Cardiac septum (tissue), 1 donor: ENCODE measurements around the gene ZNF829. TPM values are rescaled to one million over a fixed set of nuclear protein-coding genes. Genes with fewer than 3 reads are reported as not detected.
A peak's percentile ranks its signal among the peaks of the same experiment; 100 is the strongest.

Experiments used
- DNase-seq: peaks from one replicate; pipeline ENCODE4 v3.0.0-alpha.2; 2020; ENCODE audit warnings: low spot score
- intact Hi-C: fragments of 100-400 bp; cut with DNase I; formaldehyde crosslinking; loops from one replicate; pipeline ENCODE4 v1.14.0; 2022
- long read RNA-seq: library from polyadenylated mRNA; unstranded; transcript quantifications from one replicate; pipeline ENCODE4 v2.0.0, GENCODE V29; 2021
- total RNA-seq: library from RNA; stranded (reverse); fragmentation: NEBNext Ultra II Directional; extraction: Animal tissue kit (Norgen Biotek cat#: 25700); gene quantifications from one replicate; pipeline ENCODE4 v1.2.1, GENCODE V29; 2021
- donor health status: DM: no; HTN: no; CAD: no.

Gene ZNF829
- 2.8 TPM for total RNA-seq
- long read RNA-seq, partial matches to known transcripts, result 0 of 1 reads
- long read RNA-seq, other reads (novel, unspliced or antisense), result 1 of 1 reads

DNA sequence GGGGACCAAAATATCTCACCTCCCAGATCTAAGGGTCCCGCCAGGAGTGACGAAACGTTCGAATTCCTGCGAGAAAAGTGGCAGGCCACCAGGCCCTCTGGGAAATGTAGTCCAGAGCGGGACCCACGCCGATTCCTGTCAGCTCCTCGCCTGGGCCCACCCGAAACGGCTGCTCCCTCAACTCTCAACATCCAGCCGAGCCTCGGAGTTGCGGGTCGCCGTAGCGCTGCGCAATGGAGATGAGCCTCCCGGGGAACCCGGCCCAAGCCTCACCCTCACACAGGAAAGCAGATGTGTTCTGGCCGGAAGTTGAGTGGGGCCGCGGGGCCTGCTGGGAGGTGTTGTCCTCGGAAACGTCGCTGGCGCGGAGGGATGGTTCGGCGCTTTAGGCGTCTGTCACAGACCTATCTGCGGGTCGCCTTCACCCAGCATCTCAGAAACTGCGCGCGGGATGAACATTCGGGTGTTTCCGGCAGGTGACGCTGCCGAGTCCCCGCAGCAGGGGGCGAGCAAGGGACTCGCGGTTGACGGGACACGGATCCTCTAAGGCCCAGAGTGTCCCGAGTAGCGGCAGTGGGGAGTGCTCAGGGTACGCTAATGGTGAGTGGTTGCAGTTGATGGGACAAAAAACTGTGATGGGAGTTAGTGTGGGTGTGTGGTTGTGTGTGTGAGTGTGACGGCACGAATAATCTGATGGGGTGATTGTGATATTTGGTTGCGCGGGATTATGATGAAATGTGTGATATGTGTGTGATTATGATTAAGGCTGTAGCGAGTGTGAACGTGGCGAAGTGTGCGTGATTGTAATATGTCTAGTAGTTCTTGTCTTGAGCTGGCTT lies at the start of gene ZNF829, which contains the start of gene ZNF568:
TSS of gene ZNF829 (minus strand) at position 300 of the 839 bp plus-strand sequence. CDS start 1,124 bp downstream, outside the sequence.
TSS of gene ZNF568 (plus strand) at position 341 of the 839 bp plus-strand sequence. CDS start 6,439 bp downstream, outside the sequence.
- DNase-seq, result peak; percentile 95
- intact Hi-C loops, result loop anchor here (5.0 kb wide), 1 partner anchor 64 kb away; the partner anchor contains the start of gene ZNF345

DNA sequence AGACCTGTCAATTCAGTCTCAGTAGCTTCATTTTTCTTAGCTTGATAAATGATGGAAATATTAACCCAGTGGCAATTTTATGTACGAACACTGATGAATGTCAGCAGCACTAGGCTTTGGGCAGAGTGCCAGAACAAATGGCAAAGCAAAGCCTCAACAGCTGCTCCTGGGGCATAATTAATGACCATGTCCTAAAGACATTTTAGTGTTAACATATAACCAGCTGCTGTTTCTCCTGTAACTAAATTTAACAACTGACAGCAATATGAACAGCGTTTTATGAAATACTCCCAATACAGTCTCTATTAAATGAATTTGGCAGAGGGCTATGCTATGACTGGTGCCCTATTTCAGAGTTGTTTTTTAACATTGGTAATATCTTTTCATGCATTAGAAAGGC lies 47.2 kb upstream of the ZNF829 start:
- DNase-seq, result no peak
- intact Hi-C loops, result no loop called here

DNA sequence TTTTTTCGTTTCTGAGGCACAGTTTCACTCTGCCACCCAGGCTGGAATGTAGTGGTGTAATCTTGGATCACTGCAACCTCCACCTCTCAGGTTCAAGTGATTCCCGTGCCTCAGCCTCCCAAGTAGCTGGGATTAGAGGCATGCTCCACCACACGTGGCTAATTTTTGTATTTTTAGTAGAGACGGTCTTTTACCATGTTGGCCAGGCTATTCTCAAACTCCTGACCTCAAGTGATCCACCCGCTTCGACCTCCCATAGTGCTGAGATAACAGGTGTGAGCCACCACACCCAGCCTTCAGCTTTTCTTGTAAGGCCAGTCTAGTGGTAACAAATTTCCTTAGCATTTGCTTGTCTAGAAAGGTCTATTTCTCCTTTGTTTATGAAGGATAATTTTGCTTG lies 46.3 kb upstream of the ZNF829 start:
- DNase-seq, result no peak
- intact Hi-C loops, result no loop called here

DNA sequence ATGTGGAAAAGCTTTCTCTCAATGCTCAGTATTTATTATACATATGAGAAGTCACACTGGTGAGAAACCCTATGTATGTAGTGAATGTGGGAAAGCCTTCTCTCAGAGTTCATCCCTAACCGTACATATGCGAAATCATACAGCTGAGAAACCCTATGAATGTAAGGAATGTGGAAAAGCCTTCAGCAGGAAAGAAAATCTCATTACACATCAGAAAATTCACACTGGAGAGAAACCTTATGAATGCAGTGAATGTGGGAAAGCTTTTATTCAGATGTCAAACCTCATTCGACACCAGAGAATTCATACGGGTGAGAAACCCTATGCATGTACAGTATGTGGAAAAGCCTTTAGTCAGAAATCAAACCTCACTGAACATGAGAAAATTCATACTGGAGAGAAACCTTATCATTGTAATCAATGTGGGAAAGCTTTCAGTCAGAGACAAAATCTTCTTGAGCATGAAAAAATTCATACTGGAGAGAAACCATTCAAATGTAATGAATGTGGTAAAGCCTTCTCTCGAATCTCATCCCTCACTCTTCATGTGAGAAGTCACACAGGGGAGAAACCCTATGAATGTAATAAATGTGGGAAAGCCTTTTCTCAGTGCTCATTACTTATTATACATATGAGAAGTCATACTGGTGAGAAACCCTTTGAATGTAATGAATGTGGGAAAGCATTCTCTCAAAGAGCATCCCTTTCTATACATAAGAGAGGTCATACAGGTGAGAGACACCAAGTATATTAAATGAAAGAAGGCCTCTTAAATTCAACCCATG lies 34.4 kb upstream of the ZNF829 start:
- intact Hi-C loops, result no loop called here

DNA sequence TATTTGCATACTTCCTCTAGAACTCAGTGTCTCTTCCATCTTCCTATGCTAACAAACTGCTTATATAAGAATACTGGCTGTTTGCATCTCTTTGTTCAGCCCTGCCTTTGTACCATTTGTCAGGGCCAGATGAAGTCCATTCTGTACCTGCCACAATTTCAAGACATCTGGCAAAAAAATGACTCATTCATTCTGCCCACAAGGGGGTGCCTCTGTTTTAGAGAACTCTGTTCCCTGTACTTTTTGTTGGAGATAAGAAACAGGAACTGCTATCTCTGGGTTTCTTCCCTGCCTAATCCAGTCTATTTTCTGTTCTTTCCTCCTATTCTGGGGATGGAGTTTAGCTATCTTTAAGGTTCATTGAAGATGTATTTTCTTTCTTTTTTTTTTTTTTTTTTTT lies 23.1 kb upstream of the ZNF829 start:
- DNase-seq, result no peak
- intact Hi-C loops, result no loop called here

More for the DNA sequence above, 34.4 kb upstream of the ZNF829 start:
- no peak for DNase-seq

DNA sequence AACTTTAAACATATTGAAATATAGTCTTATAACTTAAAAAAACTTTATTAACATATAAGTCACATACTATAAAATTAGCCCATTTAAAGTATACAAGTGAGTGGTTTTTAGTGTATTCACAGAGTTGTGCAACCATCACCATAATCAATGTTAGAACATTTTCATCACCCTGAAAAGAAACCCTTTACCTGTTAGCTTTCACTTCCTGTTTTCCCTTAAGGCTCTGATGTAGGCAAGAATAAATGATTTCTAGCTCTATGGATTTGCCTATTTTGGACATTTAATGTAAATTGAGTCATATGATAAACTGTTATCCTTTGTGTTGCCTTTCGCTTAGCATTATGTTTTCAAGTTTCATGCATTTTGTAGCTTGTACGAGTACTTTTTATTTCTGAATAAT lies 15.6 kb upstream of the ZNF829 start:
- intact Hi-C loops, result no loop called here
- DNase-seq, result no peak

DNA sequence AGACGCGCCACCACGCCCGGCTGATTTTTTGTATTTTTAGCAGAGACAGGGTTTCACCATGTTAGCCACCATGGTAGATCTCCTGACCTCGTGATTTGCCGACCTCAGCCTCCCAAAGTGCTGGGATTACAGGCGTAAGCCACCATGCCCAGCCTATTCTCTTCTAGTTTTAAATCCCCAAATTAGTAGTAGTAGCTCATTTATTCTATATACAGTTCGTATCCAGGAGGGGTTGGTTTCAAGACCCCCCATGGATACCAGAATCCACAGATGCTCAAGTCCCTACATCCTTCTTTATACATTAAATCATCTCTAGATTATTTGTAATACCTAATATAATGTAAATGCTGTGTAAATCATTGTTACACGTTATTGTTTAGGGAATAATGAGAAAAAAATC lies 2.0 kb upstream of the ZNF829 start:
- DNase-seq, result no peak
- intact Hi-C loops, result loop anchor here (5.0 kb wide), 1 partner anchor 66 kb away; the partner anchor contains the start of gene ZNF345

DNA sequence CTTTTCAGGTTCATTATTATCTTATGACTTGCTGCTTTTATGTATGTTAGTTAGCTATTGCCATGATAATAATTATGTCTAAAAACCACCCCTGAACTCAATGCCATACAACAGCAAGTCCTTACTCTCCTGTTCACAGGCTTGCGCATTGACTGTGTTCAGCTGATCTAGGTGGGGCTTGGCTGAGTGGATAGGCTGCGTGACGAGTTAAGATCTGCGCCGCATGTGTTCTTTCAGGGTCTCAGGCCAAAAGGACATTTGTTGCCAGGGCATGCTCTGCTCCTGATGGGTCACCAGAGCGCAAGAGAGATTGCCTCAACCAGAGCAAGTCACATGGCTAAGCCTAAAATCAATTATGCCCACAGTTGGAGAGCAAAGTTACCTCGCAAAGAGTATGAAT lies 900 bp upstream of the ZNF829 start:
- intact Hi-C loops, result loop anchor here (5.0 kb wide), 1 partner anchor 65 kb away; the partner anchor contains the start of gene ZNF345
- no peak for DNase-seq

DNA sequence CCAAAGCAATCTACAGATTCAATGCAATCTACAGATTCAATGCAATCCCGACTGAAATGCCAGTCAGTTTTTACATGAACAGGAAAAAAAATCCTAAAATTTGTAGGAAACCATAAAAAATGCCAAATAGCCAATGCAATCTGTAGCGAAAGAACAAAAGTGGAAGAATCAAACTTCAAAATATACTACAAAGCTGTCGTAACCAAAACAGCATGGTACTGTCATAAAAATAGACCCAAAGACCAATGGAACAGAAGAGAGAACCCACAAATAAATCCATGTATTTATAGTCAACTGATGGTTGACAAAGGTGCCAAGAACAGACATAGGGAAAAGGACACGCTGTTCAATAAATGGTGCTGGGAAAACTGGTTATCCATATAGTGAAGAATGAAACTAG lies 17.7 kb downstream of the ZNF829 start:
- intact Hi-C loops, result no loop called here
- no peak for DNase-seq

DNA sequence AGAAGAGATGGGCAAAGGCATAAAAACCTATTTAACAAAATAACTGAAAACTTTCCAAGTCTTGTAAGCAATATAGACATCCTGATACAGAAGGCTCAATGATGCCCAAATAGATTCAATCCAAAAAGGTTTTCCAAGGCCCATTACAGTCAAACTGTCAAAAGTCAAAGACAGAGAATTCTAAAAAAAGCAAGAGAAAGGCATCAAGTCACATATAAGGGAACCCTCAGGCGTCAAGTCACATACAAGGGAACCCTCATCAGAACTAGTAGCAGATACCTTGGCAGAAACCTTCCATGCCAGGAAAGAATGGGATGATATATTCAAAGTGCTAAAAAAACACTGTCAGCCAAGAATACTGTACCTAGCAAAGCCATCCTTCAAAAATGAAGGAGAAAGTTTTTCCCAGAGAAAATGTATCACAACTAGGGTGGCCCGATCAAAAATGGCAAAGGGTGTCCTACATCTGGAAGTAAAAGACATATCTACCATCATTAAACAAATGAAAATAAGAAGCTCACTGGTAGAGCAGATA lies 21.2 kb downstream of the ZNF829 start:
- no peak for DNase-seq

DNA sequence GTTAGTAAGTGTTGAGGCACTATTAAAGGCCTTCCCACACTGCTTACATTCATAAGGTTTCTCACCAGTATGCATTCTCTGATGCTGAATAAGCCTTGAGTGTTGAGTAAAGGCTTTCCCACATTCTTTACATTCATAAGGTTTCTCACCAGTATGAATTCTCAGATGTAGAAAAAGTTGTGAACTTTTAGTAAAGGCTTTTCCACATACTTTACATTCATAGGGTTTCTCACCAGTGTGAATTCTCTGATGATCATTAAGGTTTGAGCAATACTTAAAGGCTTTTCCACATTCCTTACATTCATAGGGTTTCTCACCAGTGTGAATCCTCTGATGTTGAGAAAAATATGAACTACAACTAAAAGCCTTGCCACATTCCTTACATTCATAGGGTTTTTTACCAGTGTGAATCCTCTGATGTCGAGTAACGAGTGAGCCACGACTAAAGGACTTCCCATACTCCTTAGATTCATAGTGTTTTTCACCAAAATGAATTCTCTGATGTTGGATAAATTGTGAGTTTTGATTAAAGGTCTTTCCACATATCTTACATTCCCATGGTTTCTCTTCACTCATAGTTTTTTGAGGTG lies 24.2 kb downstream of the ZNF829 start:
- intact Hi-C loops, result no loop called here

More for the DNA sequence above, 21.2 kb downstream of the ZNF829 start:
- intact Hi-C loops, result no loop called here

DNA sequence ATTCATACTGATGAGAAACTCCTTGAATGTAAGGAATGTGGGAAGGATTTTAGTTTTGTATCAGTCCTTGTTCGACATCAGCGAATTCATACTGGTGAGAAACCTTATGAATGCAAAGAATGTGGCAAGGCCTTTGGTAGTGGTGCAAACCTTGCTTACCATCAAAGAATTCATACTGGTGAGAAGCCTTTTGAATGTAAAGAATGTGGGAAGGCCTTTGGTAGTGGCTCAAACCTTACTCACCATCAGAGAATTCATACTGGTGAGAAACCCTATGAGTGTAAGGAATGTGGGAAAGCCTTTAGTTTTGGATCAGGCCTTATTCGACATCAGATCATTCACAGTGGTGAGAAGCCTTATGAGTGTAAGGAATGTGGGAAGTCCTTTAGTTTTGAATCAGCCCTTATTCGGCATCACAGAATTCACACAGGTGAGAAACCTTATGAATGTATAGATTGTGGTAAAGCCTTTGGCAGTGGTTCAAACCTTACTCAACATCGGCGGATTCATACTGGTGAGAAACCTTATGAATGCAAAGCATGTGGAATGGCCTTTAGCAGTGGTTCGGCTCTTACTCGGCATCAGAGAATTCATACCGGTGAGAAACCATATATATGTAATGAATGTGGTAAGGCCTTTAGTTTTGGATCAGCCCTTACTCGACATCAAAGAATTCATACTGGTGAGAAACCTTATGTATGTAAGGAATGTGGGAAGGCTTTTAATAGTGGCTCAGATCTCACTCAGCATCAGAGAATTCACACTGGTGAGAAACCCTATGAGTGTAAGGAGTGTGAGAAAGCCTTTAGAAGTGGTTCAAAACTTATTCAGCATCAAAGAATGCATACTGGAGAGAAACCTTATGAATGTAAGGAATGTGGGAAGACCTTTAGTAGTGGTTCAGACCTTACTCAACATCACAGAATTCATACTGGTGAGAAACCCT lies 38.8 kb downstream of the ZNF829 start:
- DNase-seq, result no peak
- intact Hi-C loops, result no loop called here

More for the DNA sequence above, 24.2 kb downstream of the ZNF829 start:
- no peak for DNase-seq

DNA sequence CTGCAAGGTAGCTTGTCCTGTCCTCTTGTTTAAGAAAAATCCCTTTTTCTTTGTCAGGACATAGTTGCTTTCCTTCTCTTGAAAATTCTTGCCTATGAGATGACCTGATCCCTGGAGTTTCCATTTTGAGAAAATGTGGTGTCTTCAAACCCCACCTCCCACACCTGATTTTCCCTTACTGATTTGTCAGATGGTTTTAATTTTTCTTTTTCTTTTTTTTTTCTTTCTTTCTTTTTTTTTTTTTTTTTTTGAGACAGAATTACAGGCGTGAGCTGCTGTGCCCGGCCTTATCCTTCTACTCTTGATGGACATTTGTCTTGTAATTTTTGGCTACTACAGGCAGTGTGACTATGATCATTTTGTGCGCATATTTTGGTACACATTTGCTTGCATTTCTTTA lies 64.2 kb downstream of the ZNF829 start:
- no peak for DNase-seq
- intact Hi-C loops, result loop anchor here (2.0 to 5.0 kb wide), 2 partner anchors 65 to 79 kb away; partner anchors contain the start of genes ZNF568, ZNF829 and ZNF850

DNA sequence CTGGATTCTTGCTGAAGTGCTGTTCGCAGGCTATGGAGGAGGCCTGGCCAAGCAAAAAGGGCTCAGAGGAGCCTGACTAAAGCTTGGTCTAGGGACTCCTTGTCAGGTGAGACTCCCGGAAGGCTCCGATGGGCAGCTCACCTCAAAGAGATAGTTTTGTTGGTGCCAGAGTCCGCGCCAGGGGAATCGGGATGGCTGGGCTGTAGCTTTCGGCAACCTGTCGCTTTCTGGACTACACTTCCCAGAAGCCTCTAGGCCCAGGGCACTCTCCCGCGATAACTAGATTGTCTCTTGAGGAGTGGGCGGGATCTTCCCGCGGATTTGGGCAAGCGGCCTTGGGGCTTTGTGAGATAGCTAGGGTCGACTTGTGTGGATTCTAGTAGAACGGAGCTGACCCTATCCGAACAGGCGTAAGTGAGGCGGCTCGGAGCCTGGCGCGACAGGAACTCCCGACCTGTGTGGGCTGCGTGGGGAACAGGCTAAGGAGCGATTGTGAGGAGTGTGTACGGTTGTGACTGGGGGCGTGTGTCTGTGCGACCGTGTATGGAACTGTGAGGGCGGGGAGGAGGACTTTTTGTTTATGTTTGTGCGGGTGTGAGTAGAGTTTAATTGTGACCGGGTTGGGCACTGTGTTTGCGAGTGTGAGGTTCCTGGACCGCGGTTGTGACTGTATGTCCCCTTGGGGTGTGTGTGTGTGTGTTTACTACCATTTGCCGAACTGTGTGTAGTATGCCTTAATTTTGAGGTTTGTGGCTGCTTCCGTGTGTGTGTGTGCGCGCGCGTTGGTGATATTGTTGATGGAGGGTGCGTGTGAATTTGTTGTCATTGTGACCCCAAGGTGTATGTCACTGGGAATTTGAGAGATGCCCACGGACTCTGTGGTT lies 65.3 kb downstream of the ZNF829 start, which contains the start of gene ZNF345:
TSS of gene ZNF345 (plus strand) at position 318 of the 884 bp plus-strand sequence. CDS start 25,955 bp downstream, outside the sequence.
- peak; percentile 94 for DNase-seq
- intact Hi-C loops, result loop anchor here (1.0 to 5.0 kb wide), 3 partner anchors 12 to 78 kb away; partner anchors contain the start of genes ZNF568, ZNF790, ZNF829 and ZNF850

DNA sequence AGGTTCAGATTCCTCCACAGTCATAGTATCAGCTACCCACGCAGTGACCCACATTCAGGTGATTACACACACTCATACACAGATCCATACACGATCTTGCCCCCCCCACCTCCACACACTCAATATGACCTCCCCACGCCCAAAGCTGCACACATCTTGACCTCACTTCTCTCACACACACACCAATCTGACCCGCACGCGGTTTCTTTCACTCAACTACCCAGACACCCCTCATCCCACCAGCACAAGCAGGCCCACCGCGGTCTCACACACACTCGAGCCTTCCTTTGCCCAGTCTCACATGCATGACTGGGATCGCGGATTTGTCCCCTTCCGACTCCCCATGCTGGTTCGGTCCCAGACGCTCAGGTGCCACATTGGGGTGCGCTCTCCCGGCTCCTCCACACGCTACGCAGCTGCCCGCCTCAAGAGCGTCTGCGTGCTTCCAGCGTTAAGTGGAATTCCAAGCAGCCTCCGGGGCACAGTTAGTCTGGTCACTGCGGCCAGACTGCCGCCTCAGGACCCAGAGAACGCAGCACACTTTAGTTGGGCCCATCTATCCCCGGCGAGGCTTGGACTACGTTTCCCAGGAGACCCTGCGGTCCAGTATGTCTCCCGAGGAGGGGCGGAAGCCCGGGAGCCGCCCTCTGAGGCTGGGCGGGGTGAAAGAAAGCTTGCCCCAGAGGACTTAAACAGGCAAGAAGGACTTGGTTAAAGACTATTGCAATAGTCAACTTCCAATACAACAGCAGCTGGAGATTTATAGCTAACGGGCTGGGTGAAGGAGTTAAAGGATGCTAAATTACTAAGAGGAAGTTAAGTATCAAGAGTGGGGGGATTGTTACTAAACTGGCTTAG lies 66.2 kb downstream of the ZNF829 start:
- intact Hi-C loops, result loop anchor here (1.0 to 5.0 kb wide), 3 partner anchors 12 to 77 kb away; partner anchors contain the start of genes ZNF568, ZNF790, ZNF829 and ZNF850
- peak; percentile 95 for DNase-seq

DNA sequence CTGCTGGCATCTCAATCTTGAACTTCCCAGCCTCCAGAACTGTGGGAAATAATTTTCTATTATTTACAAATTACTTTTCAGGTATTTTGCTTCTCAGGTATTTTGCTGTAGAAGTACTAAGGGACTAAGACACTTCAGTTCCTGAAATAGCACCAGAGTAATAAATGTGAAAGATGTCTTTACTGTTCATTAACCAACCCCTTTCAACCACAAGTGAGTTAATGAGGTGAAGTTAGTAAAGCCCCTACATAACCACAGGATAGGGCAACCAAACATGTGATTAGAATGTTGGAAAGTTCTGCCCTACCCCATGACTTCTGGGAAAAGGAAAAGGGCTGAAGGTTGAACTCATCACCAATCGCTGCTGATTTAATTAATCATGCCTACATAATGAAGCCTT lies 68.1 kb downstream of the ZNF829 start:
- DNase-seq, result no peak

More for the DNA sequence above, 68.1 kb downstream of the ZNF829 start:
- intact Hi-C loops, result no loop called here
